HG03060 (cell line): ENCODE measurements around the gene ATP8A2.
"Not testable (repeated sequence)": the region's sequence is repeated elsewhere in the genome, so short reads cannot be mapped to it uniquely, and the experiment has no call there.

Source experiments
- ATAC-seq: cut with Tn5 transposase; IDR thresholded peaks from one replicate; pipeline ENCODE4 v1.9.1; 2021; ENCODE audit warnings: low read depth, moderate number of reproducible peaks; ENCODE audit not compliant: unreplicated experiment

ATP8A2 gene

GRCh38 chr13:25756251-25756650 lies 384.5 kb downstream of the ATP8A2 start:
- no peak for ATAC-seq

- ATAC-seq = no peak
Observed at GRCh38 chr13:25756912-25757311, 385.1 kb downstream of the ATP8A2 start.

- no peak for ATAC-seq
Observed at GRCh38 chr13:25761041-25761440, 389.3 kb downstream of the ATP8A2 start.

GRCh38 chr13:25762281-25762680 lies 390.5 kb downstream of the ATP8A2 start:
- ATAC-seq = no peak

- no peak for ATAC-seq
Observed at GRCh38 chr13:25762795-25763377, 391.1 kb downstream of the ATP8A2 start.

- ATAC-seq = no peak
Observed at GRCh38 chr13:25764378-25764777, 392.6 kb downstream of the ATP8A2 start.

GRCh38 chr13:25765266-25765665 lies 393.5 kb downstream of the ATP8A2 start:
- ATAC-seq = no peak

- ATAC-seq = no peak
Observed at GRCh38 chr13:25766576-25766975, 394.8 kb downstream of the ATP8A2 start.

GRCh38 chr13:25766991-25767390 lies 395.2 kb downstream of the ATP8A2 start:
- ATAC-seq = no peak

- ATAC-seq = no peak
Observed at GRCh38 chr13:25768376-25768775, 396.6 kb downstream of the ATP8A2 start.

- no peak for ATAC-seq
Observed at GRCh38 chr13:25768838-25769237, 397.1 kb downstream of the ATP8A2 start.

GRCh38 chr13:25770601-25771000 lies 398.8 kb downstream of the ATP8A2 start:
- no peak for ATAC-seq

GRCh38 chr13:25771202-25771601 lies 399.4 kb downstream of the ATP8A2 start:
- no peak for ATAC-seq

- no peak for ATAC-seq
Observed at GRCh38 chr13:25771641-25772478, 400.1 kb downstream of the ATP8A2 start.

- not testable (repeated sequence) for ATAC-seq
Observed at GRCh38 chr13:25772534-25772933, 400.8 kb downstream of the ATP8A2 start.

GRCh38 chr13:25774056-25774455 lies 402.3 kb downstream of the ATP8A2 start:
- ATAC-seq = not testable (repeated sequence)

- ATAC-seq = no peak
Observed at GRCh38 chr13:25775275-25775674, 403.5 kb downstream of the ATP8A2 start.

GRCh38 chr13:25775986-25776385 lies 404.2 kb downstream of the ATP8A2 start:
- ATAC-seq = no peak

- no peak for ATAC-seq
Observed at GRCh38 chr13:25776722-25777121, 404.9 kb downstream of the ATP8A2 start.

GRCh38 chr13:25777509-25777908 lies 405.7 kb downstream of the ATP8A2 start:
- ATAC-seq = no peak

- ATAC-seq = no peak
Observed at GRCh38 chr13:25778365-25778764, 406.6 kb downstream of the ATP8A2 start.

GRCh38 chr13:25778808-25779305 lies 407.1 kb downstream of the ATP8A2 start:
- ATAC-seq = no peak
